CD14-positive monocyte (primary cell): ENCODE results near the gene NIN. TPM values are rescaled to one million over a fixed set of nuclear protein-coding genes. Genes with fewer than 3 reads are reported as not detected.

ENCODE experiments used
- DNase-seq, 3 donors: peaks; one replicate each; pipeline ENCODE4 v3.0.0-alpha.2; 2011 to 2022
- H2AFZ ChIP-seq: 2 replicates; pipeline ENCODE4 v1.6.0; 2012; ENCODE audit warnings: mild to moderate bottlenecking, low read depth, low read length, inconsistent platforms; ENCODE audit not compliant: insufficient read depth, poor library complexity, severe bottlenecking
- H3K27ac ChIP-seq, 2 donors: 1 replicate in 1 of 2; 2 replicates in 1 of 2; pipeline ENCODE4 v1.5.1; 2012 to 2013; ENCODE audit warnings: low read length in 2 of 2, control low read depth in 1 of 2, inconsistent platforms in 1 of 2, low read depth in 1 of 2, mild to moderate bottlenecking in 1 of 2
- H3K27me3 ChIP-seq, 2 donors: one replicate each; pipeline versions ENCODE4 v1.6.0 to v1.6.1; 2011 to 2013; ENCODE audit warnings: low read length in 2 of 2; ENCODE audit not compliant: control insufficient read depth in 2 of 2, insufficient read depth in 2 of 2
- H3K36me3 ChIP-seq, 2 donors: replicated peaks in 1 of 2; 1 replicate in 1 of 2; 2 replicates in 1 of 2; pipeline versions ENCODE4 v1.5.1 to v1.6.1; 2012 to 2013; ENCODE audit warnings: low read length in 2 of 2, control low read depth in 1 of 2, inconsistent platforms in 1 of 2, mild to moderate bottlenecking in 1 of 2; ENCODE audit not compliant: insufficient read depth in 2 of 2, control insufficient read depth in 1 of 2
- H3K4me1 ChIP-seq, 2 donors: 1 replicate in 1 of 2; 2 replicates in 1 of 2; pipeline versions ENCODE4 v1.5.1 to v1.6.1; 2012 to 2013; ENCODE audit warnings: low read length in 2 of 2, control low read depth in 1 of 2, inconsistent platforms in 1 of 2, mild to moderate bottlenecking in 1 of 2, moderate library complexity in 1 of 2; ENCODE audit not compliant: insufficient read depth in 2 of 2, control insufficient read depth in 1 of 2
- H3K4me2 ChIP-seq: replicated peaks from 2 replicates; pipeline ENCODE3; 2012; ENCODE audit warnings: low read length, moderate library complexity, mild to moderate bottlenecking; ENCODE audit not compliant: poor library complexity, severe bottlenecking; ENCODE audit errors: extremely low read depth
- H3K4me3 ChIP-seq, 3 experiments: fragments of 200-600 bp in 1 of 3; sonication (generic) in 1 of 3; replicated peaks in 1 of 3; 1 replicate in 2 of 3; 2 replicates in 1 of 3; pipeline ENCODE4 v1.5.1; 2011 to 2013; ENCODE audit warnings: low read length in 3 of 3, mild to moderate bottlenecking in 3 of 3, control low read depth in 2 of 3, low read depth in 2 of 3, inconsistent platforms in 1 of 3, moderate library complexity in 1 of 3
- H3K79me2 ChIP-seq: 2 replicates; pipeline ENCODE4 v1.6.0; 2012; ENCODE audit warnings: mild to moderate bottlenecking, control low read depth, inconsistent platforms, low read length, moderate library complexity; ENCODE audit not compliant: insufficient read depth
- H3K9ac ChIP-seq: 2 replicates; pipeline ENCODE4 v1.6.0; 2017; ENCODE audit warnings: low read length, mild to moderate bottlenecking; ENCODE audit not compliant: insufficient read depth, poor library complexity, severe bottlenecking
- H3K9me3 ChIP-seq, 2 donors: replicated peaks in 1 of 2; 1 replicate in 1 of 2; 2 replicates in 1 of 2; pipeline versions ENCODE4 v1.5.1 to v1.6.1; 2012 to 2013; ENCODE audit warnings: low read length in 2 of 2, control low read depth in 1 of 2; ENCODE audit not compliant: control insufficient read depth in 1 of 2, insufficient read depth in 1 of 2
- H4K20me1 ChIP-seq: 2 replicates; pipeline ENCODE4 v1.6.0; 2012; ENCODE audit warnings: mild to moderate bottlenecking, low read length, control low read depth, moderate library complexity; ENCODE audit not compliant: insufficient read depth
- H3K27ac Mint-ChIP-seq, 7 donors: one replicate each; pipeline ENCODE4 v1.8.0; 2020; ENCODE audit warnings: mild to moderate bottlenecking in 7 of 7, mixed read lengths in 7 of 7, moderate library complexity in 6 of 7, inconsistent platforms in 2 of 7
- H3K27me3 Mint-ChIP-seq, 3 donors: one replicate each; pipeline ENCODE4 v1.8.0; 2021 to 2022; ENCODE audit warnings: low read depth in 3 of 3, mild to moderate bottlenecking in 3 of 3, mixed read lengths in 3 of 3, moderate library complexity in 3 of 3, inconsistent platforms in 1 of 3
- H3K36me3 Mint-ChIP-seq, 2 donors: one replicate each; pipeline ENCODE4 v1.8.0; 2020; ENCODE audit warnings: mixed read lengths in 2 of 2, inconsistent platforms in 1 of 2, mild to moderate bottlenecking in 1 of 2
- H3K4me1 Mint-ChIP-seq: one replicate; pipeline ENCODE4 v1.8.0; 2020; ENCODE audit warnings: mild to moderate bottlenecking, mixed read lengths
- H3K4me3 Mint-ChIP-seq, 2 donors: one replicate each; pipeline ENCODE4 v1.8.0; 2020; ENCODE audit warnings: mild to moderate bottlenecking in 2 of 2, mixed read lengths in 2 of 2, moderate library complexity in 1 of 2
- H3K9me3 Mint-ChIP-seq, 7 donors: one replicate each; pipeline ENCODE4 v1.8.0; 2020 to 2022; ENCODE audit warnings: mixed read lengths in 7 of 7, mild to moderate bottlenecking in 6 of 7, moderate library complexity in 6 of 7, inconsistent platforms in 2 of 7
- CTCF ChIP-seq: fragments of 200-600 bp; IDR thresholded peaks from one replicate; pipeline ENCODE4 v1.8.0; 2022; ENCODE audit warnings: antibody characterized with exemption, mild to moderate bottlenecking
- WGBS: methylation state at CpG from one replicate; pipeline ENCODE4 v1.1.5; 2013; ENCODE audit warnings: missing lambda C conversion rate; ENCODE audit not compliant: insufficient coverage; 5-methylcytosine and 5-hydroxymethylcytosine counted together
- intact Hi-C, 2 donors: fragments of 100-400 bp; cut with micrococcal nuclease; formaldehyde crosslinking; loops; one replicate each; pipeline versions ENCODE4 v1.15.0 to v1.15.1; 2023
- polyA plus RNA-seq, 3 donors: library from polyadenylated mRNA; depleted of rRNA in 1 of 3; unstranded in 2 of 3; stranded (reverse) in 1 of 3; fragments of 300-500 nt in 2 of 3; fragments of >200 nt in 1 of 3; fragmentation: Illumina TruSeq in 2 of 3; gene quantifications; 1 replicate in 2 of 3; 2 replicates in 1 of 3; pipeline ENCODE4 v1.2.3, GENCODE V29; 2012 to 2021

Gene NIN
- polyA plus RNA-seq, 3 donors: 15.3 to 29.1 (median 26.5) TPM

GRCh38 chr14:50836515-50836914 lies 5.6 kb upstream of the NIN start:
- no peak for DNase-seq
- peaks cover 25% of the 10 kb centered on the region for H3K4me1 Mint-ChIP-seq
- 100% methylated on average over 1 of the region's 5 CpGs for WGBS
- Histone ChIP-seq H3K9me3 (no peaks in the 10 kb centered on the region), H2AFZ (no peak overlapping the region), H3K27ac (no peak overlapping the region), H3K9ac (no peak overlapping the region), H4K20me1 (no peaks in the 10 kb centered on the region), H3K27me3 (no peaks in the 10 kb centered on the region), H3K4me2 (no peak overlapping the region), H3K4me3 (no peak overlapping the region), H3K36me3 (no peaks in the 10 kb centered on the region), H3K79me2 (peaks cover 2% of the 10 kb centered on the region), H3K4me1 (peaks cover 11 to 12% of the 10 kb centered on the region in 2 donors)
- peaks cover 0 to 8% (median 0%) of the 10 kb centered on the region in 3 donors for H3K27me3 Mint-ChIP-seq
- no peak for TF ChIP-seq CTCF
- H3K27ac Mint-ChIP-seq: no peak overlapping the region
- H3K4me3 Mint-ChIP-seq: no peak overlapping the region
- peaks cover 0 to 2% of the 10 kb centered on the region in 2 donors for H3K36me3 Mint-ChIP-seq
- H3K9me3 Mint-ChIP-seq: peaks cover 0 to under 1% (median 0%) of the 10 kb centered on the region in 7 donors
- intact Hi-C loops: loop anchor here in 1 of 2 donors (5.0 kb wide), 1 partner anchor 34 kb away; no protein-coding TSS in a partner anchor

GRCh38 chr14:50835280-50835679 lies 4.3 kb upstream of the NIN start:
- Histone ChIP-seq H3K79me2 (peaks cover 11% of the 10 kb centered on the region), H3K4me1 (peaks cover 13 to 14% of the 10 kb centered on the region in 2 donors), H3K4me2 (no peak overlapping the region), H2AFZ (peak overlapping the region; percentile 9), H3K27ac (no peak overlapping the region), H3K9ac (no peak overlapping the region), H4K20me1 (no peaks in the 10 kb centered on the region), H3K9me3 (no peaks in the 10 kb centered on the region), H3K36me3 (no peaks in the 10 kb centered on the region), H3K27me3 (no peaks in the 10 kb centered on the region), H3K4me3 (no peak overlapping the region)
- peaks cover 0 to 8% (median 0%) of the 10 kb centered on the region in 3 donors for H3K27me3 Mint-ChIP-seq
- TF ChIP-seq CTCF: no peak
- no peak overlapping the region for H3K27ac Mint-ChIP-seq
- DNase-seq: peak in 2 of 3 donors; percentile 30 to 59
- no CpG with 5 or more reads among the region's 2 CpGs for WGBS
- no peaks in the 10 kb centered on the region for H3K9me3 Mint-ChIP-seq
- H3K36me3 Mint-ChIP-seq: no peaks in the 10 kb centered on the region
- peaks cover 26% of the 10 kb centered on the region for H3K4me1 Mint-ChIP-seq
- intact Hi-C loops: loop anchor here in 1 of 2 donors (5.0 kb wide), 1 partner anchor 33 kb away; no protein-coding TSS in a partner anchor
- peak overlapping the region in 1 of 2 donors; percentile 35 for H3K4me3 Mint-ChIP-seq
